IMR-90 (cell line): ENCODE data around the gene RNU6-1. TPM values are rescaled to one million over a fixed set of nuclear protein-coding genes. Genes with fewer than 3 reads are reported as not detected.

Source experiments
- ATAC-seq: fragments of 200-7000 bp; cut with Tn5 transposase; 2 replicates; pipeline ENCODE4 v1.9.1; 2020; ENCODE audit warnings: low read depth, mild to moderate bottlenecking, moderate library complexity
- BruUV-seq: library from RNA; stranded (reverse); fragments of 400-500 nt; replicated peaks from 2 replicates; lab custom pipeline; 2021; lab: Mats Ljungman, UMichigan
- CTCF ChIA-PET: fragments of 300-600 bp; formaldehyde crosslinking; extraction: SDS; loops from one replicate; lab custom pipeline; 2021; ENCODE audit warnings: antibody characterized with exemption; lab: Yijun Ruan, JAX
- POLR2A ChIA-PET: fragments of 300-600 bp; sonication (Branson Sonifier 250); formaldehyde crosslinking; loops from one replicate; lab custom pipeline; 2022; ENCODE audit warnings: antibody characterized with exemption; ENCODE audit not compliant: unreplicated experiment; lab: Charles Lee
- DNase-seq: peaks from one replicate; pipeline ENCODE4 v3.0.0; 2013
- H2AFZ ChIP-seq: replicated peaks from 2 replicates; pipeline ENCODE3; 2013; ENCODE audit warnings: low read length, mild to moderate bottlenecking; ENCODE audit not compliant: poor library complexity
- H2AK5ac ChIP-seq: 2 replicates; pipeline ENCODE4 v1.6.1; 2013; ENCODE audit warnings: low read depth, low read length, inconsistent platforms
- H2AK9ac ChIP-seq: replicated peaks from 2 replicates; pipeline ENCODE3; 2013; ENCODE audit warnings: mild to moderate bottlenecking, low read depth, low read length, moderate library complexity; ENCODE audit not compliant: poor library complexity
- H2BK120ac ChIP-seq: 2 replicates; pipeline ENCODE4 v1.6.1; 2013; ENCODE audit warnings: low read depth, low read length, inconsistent platforms
- H2BK15ac ChIP-seq: 3 replicates; pipeline ENCODE4 v1.6.1; 2013; ENCODE audit warnings: low read depth, low read length, inconsistent platforms
- H2BK20ac ChIP-seq: 2 replicates; pipeline ENCODE4 v1.6.1; 2013; ENCODE audit warnings: low read depth, mild to moderate bottlenecking, inconsistent platforms, low read length, moderate library complexity
- H2BK5ac ChIP-seq: 2 replicates; pipeline ENCODE4 v1.6.1; 2013; ENCODE audit warnings: mild to moderate bottlenecking, low read depth, low read length, inconsistent platforms; ENCODE audit not compliant: poor library complexity, severe bottlenecking
- H3K14ac ChIP-seq: replicated peaks from 2 replicates; pipeline ENCODE4 v1.6.1; 2013; ENCODE audit warnings: low read depth, low read length, inconsistent platforms
- H3K18ac ChIP-seq: 2 replicates; pipeline ENCODE4 v1.6.1; 2013; ENCODE audit warnings: low read depth, low read length, control low read depth
- H3K23ac ChIP-seq: 2 replicates; pipeline ENCODE4 v1.6.1; 2013; ENCODE audit warnings: low read depth, low read length, inconsistent platforms
- H3K27ac ChIP-seq: 2 replicates; pipeline ENCODE4 v1.5.1; 2013; ENCODE audit warnings: mild to moderate bottlenecking, control low read depth, low read length; ENCODE audit not compliant: insufficient read depth
- H3K27me3 ChIP-seq: 2 replicates; pipeline ENCODE4 v1.6.1; 2013; ENCODE audit warnings: low read length; ENCODE audit not compliant: control insufficient read depth, insufficient read depth
- H3K36me3 ChIP-seq: 2 replicates; pipeline ENCODE4 v1.6.1; 2013; ENCODE audit warnings: low read length, mixed read lengths; ENCODE audit not compliant: control insufficient read depth, insufficient read depth
- H3K4ac ChIP-seq: 2 replicates; pipeline ENCODE4 v1.6.1; 2013; ENCODE audit warnings: low read depth, low read length, inconsistent platforms
- H3K4me1 ChIP-seq: 2 replicates; pipeline ENCODE4 v1.6.1; 2013; ENCODE audit warnings: low read length, mixed read lengths; ENCODE audit not compliant: control insufficient read depth, insufficient read depth
- H3K4me2 ChIP-seq: 2 replicates; pipeline ENCODE4 v1.6.1; 2013; ENCODE audit warnings: low read depth, mild to moderate bottlenecking, control low read depth, low read length, moderate library complexity
- H3K4me3 ChIP-seq: 2 replicates; pipeline ENCODE4 v1.5.1; 2013; ENCODE audit warnings: low read depth, mild to moderate bottlenecking, control low read depth, low read length, moderate library complexity; ENCODE audit not compliant: insufficient read depth
- H3K56ac ChIP-seq: 2 replicates; pipeline ENCODE4 v1.6.1; 2013; ENCODE audit warnings: low read length, inconsistent platforms; ENCODE audit not compliant: insufficient read depth; ENCODE audit errors: extremely low read depth
- H3K79me1 ChIP-seq, 2 experiments: 2 replicates each; pipeline ENCODE4 v1.6.1; 2013; ENCODE audit warnings: low read length in 2 of 2, inconsistent platforms in 1 of 2, low read depth in 1 of 2
- H3K9ac ChIP-seq: 2 replicates; pipeline ENCODE4 v1.6.1; 2013; ENCODE audit warnings: low read depth, low read length, control low read depth
- H3K9me1 ChIP-seq: 2 replicates; pipeline ENCODE4 v1.6.1; 2013; ENCODE audit warnings: low read length, inconsistent platforms; ENCODE audit not compliant: insufficient read depth
- H3K9me3 ChIP-seq: 2 replicates; pipeline ENCODE4 v1.6.1; 2013; ENCODE audit warnings: low read length; ENCODE audit not compliant: control insufficient read depth, insufficient read depth
- H4K20me1 ChIP-seq: 2 replicates; pipeline ENCODE4 v1.6.1; 2013; ENCODE audit warnings: low read length, inconsistent platforms; ENCODE audit not compliant: insufficient read depth
- H4K5ac ChIP-seq: 2 replicates; pipeline ENCODE4 v1.6.1; 2013; ENCODE audit warnings: mild to moderate bottlenecking, low read depth, low read length, control low read depth
- H4K8ac ChIP-seq, 2 experiments: 2 replicates each; pipeline ENCODE4 v1.6.1; 2013; ENCODE audit warnings: low read depth in 2 of 2, low read length in 2 of 2, control low read depth in 1 of 2, inconsistent platforms in 1 of 2
- H4K91ac ChIP-seq: 2 replicates; pipeline ENCODE4 v1.6.1; 2013; ENCODE audit warnings: low read depth, low read length, inconsistent platforms; ENCODE audit not compliant: insufficient read depth
- CEBPB ChIP-seq: IDR thresholded peaks from 2 replicates; pipeline ENCODE4 v1.6.1; 2012; ENCODE audit warnings: low read depth, low read length, improper control_type of control experiment
- CTCF ChIP-seq: conservative IDR thresholded peaks from 2 replicates; pipeline ENCODE4 v1.5.1; 2012; ENCODE audit warnings: mild to moderate bottlenecking, low read depth, low read length, improper control_type of control experiment
- ELK1 ChIP-seq: fragments of 150-350 bp; IDR thresholded peaks from 2 replicates; pipeline ENCODE4 v1.6.1; 2016; ENCODE audit warnings: low read depth, mild to moderate bottlenecking, low read length, moderate library complexity, borderline replicate concordance
- FOS ChIP-seq: fragments of 150-350 bp; IDR thresholded peaks from 2 replicates; pipeline ENCODE4 v1.6.1; 2016; ENCODE audit warnings: low read depth, low read length
- MAFK ChIP-seq: IDR thresholded peaks from 2 replicates; pipeline ENCODE4 v1.6.1; 2012; ENCODE audit warnings: low read depth, low read length, improper control_type of control experiment
- MAZ ChIP-seq: IDR thresholded peaks from 2 replicates; pipeline ENCODE4 v1.6.1; 2012; ENCODE audit warnings: low read depth, mild to moderate bottlenecking, low read length, improper control_type of control experiment, moderate library complexity, borderline replicate concordance
- MXI1 ChIP-seq: IDR thresholded peaks from 2 replicates; pipeline ENCODE4 v1.6.1; 2012; ENCODE audit warnings: low read depth, mild to moderate bottlenecking, low read length, moderate library complexity, borderline replicate concordance
- NFE2L2 ChIP-seq: fragments of 150-350 bp; IDR thresholded peaks from 2 replicates; pipeline ENCODE4 v1.6.1; 2016; ENCODE audit warnings: low read depth, mild to moderate bottlenecking, low read length
- RAD21 ChIP-seq: IDR thresholded peaks from 2 replicates; pipeline ENCODE4 v1.6.1; 2012; ENCODE audit warnings: low read length, improper control_type of control experiment
- RCOR1 ChIP-seq: IDR thresholded peaks from 2 replicates; pipeline ENCODE4 v1.6.1; 2012; ENCODE audit warnings: mild to moderate bottlenecking, low read length, improper control_type of control experiment; ENCODE audit not compliant: insufficient replicate concordance
- RFX5 ChIP-seq: IDR thresholded peaks from 2 replicates; pipeline ENCODE4 v1.8.0; 2012; ENCODE audit warnings: low read depth, mild to moderate bottlenecking, low read length, moderate library complexity
- SMC3 ChIP-seq: fragments of 150-350 bp; IDR thresholded peaks from 2 replicates; pipeline ENCODE4 v1.6.1; 2016; ENCODE audit warnings: low read depth, mild to moderate bottlenecking, antibody characterized with exemption, low read length, moderate library complexity
- WGBS, 2 experiments: methylation state at CpG; one replicate each; pipeline versions ENCODE4 v1.1.5 to v1.1.7; 2013; ENCODE audit warnings: missing lambda C conversion rate in 2 of 2; ENCODE audit not compliant: insufficient read length in 1 of 2; ENCODE audit errors: extremely low coverage in 2 of 2; 5-methylcytosine and 5-hydroxymethylcytosine counted together
- dilution Hi-C: fragments of 300-500 bp; cut with HindIII; formaldehyde crosslinking; loops from one replicate; pipeline ENCODE4 v1.14.3; 2018; ENCODE audit warnings: low sequenced_read_pairs; ENCODE audit not compliant: unreplicated experiment
- in situ Hi-C: fragments of 300-500 bp; cut with MboI; formaldehyde crosslinking; loops from 3 replicates; pipeline ENCODE4 v1.14.3; 2019; ENCODE audit warnings: low sequenced_read_pairs, inconsistent platforms, mixed read lengths
- intact Hi-C: fragments of 100-400 bp; cut with micrococcal nuclease; formaldehyde crosslinking; loops from 2 replicates; pipeline ENCODE4 v1.10.0; 2022
- polyA plus RNA-seq, 3 experiments: library from polyadenylated mRNA; depleted of rRNA; stranded (reverse); fragments of >200 nt; gene quantifications; 2 replicates each; pipeline ENCODE4 v1.2.3, GENCODE V29; 2012; ENCODE audit warnings: low replicate concordance in 1 of 3
- total RNA-seq: library from RNA; depleted of rRNA; stranded (reverse); fragments of >200 nt; gene quantifications from 2 replicates; pipeline ENCODE4 v1.2.3, GENCODE V29; 2012

Gene RNU6-1
- total and polyA plus RNA-seq, 2 of the 4 experiments (the other 2 are of a cell fraction), result not detected

GRCh38 chr15:67794832-67795574, 44.8 kb downstream of the RNU6-1 start:
- ATAC-seq (no peak), DNase-seq (no peak)
- no TSS peak for BruUV-seq
- Histone ChIP-seq H2BK15ac (no peak overlapping the region), H2BK20ac (no peak overlapping the region), H3K9me1 (no peaks in the 10 kb centered on the region), H3K4me3 (no peak overlapping the region), H3K27ac (no peak overlapping the region), H3K4ac (no peak overlapping the region), H2AK5ac (no peak overlapping the region), H3K4me2 (no peak overlapping the region), H2AFZ (no peak overlapping the region), H3K36me3 (no peaks in the 10 kb centered on the region; the same call in 1 of the 2 replicates), H2BK120ac (no peak overlapping the region), H3K4me1 (no peaks in the 10 kb centered on the region), H4K91ac (no peak overlapping the region), H2BK5ac (no peak overlapping the region), H4K5ac (no peak overlapping the region), H3K14ac (no peak overlapping the region), H3K9me3 (peaks cover 5% of the 10 kb centered on the region), H2AK9ac (no peak overlapping the region), H3K9ac (no peak overlapping the region), H3K27me3 (no peaks in the 10 kb centered on the region), H3K79me1 (no peaks in the 10 kb centered on the region), H3K18ac (no peak overlapping the region), H3K56ac (no peak overlapping the region), H4K20me1 (no peaks in the 10 kb centered on the region), H4K8ac (no peak overlapping the region), H3K23ac (no peak overlapping the region)
- intact Hi-C loops, result no loop called here
- dilution Hi-C loops, result no loop called here
- ChIA-PET CTCF (no interaction called here), POLR2A (no interaction called here)
- no CpG with 5 or more reads among the region's 4 CpGs for WGBS, 2 experiments
- in situ Hi-C loops, result no loop called here
- TF ChIP-seq MAZ (no peak), CTCF (no peak), RCOR1 (no peak), NFE2L2 (no peak), CEBPB (no peak), FOS (no peak), SMC3 (no peak), MXI1 (no peak), ELK1 (no peak), RAD21 (no peak), MAFK (no peak), RFX5 (no peak)
